Peyer's patch (tissue), 4 donors: ENCODE results near the gene BARX1.

Experiments used
- CTCF ChIP-seq, 6 experiments: fragments of 450-650 bp in 4 of 6; fragments of 200-600 bp in 2 of 6; sonication (generic) in 1 of 6; IDR thresholded peaks; one replicate each; pipeline ENCODE4 v1.5.1; 2017 to 2019; ENCODE audit warnings: antibody characterized with exemption in 6 of 6, mild to moderate bottlenecking in 3 of 6, moderate library complexity in 1 of 6
- POLR2A ChIP-seq, 2 donors: fragments of 450-650 bp; IDR thresholded peaks; one replicate each; pipeline ENCODE4 v1.5.1; 2017; ENCODE audit warnings: antibody characterized with exemption in 2 of 2, mild to moderate bottlenecking in 2 of 2, moderate library complexity in 2 of 2

DNA sequence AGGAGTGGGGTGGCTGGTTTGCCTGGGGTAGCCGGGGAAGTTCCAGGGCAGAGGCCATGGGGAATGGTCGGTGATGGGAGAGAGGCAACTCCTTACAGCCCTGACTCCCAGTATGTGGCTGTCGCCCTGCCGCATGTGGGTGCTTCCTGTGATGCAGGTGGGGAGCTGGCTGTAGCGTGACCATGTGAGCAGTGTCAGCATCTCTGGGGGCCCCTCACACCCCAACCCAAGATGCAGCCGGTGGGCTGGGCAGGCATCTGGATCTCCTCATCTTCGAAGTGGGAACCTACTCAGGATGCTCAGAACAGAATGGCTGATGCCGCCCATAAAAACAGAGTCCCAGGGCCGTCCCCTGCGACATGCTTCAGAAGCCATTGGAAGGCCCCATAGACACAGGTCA is 45.0 kb downstream of the BARX1 start:
- TF ChIP-seq CTCF (IDR thresholded peaks at IDR 0.05) (no peak), POLR2A (IDR thresholded peaks at IDR 0.05) (no peak)
